Measurements from ENCODE around the gene HOXC13. TPM values are rescaled to one million over a fixed set of nuclear protein-coding genes. Genes with fewer than 3 reads are reported as not detected.

HOXC13 gene
- total RNA-seq, 1 donor from 2014 or later = not detected

DNA sequence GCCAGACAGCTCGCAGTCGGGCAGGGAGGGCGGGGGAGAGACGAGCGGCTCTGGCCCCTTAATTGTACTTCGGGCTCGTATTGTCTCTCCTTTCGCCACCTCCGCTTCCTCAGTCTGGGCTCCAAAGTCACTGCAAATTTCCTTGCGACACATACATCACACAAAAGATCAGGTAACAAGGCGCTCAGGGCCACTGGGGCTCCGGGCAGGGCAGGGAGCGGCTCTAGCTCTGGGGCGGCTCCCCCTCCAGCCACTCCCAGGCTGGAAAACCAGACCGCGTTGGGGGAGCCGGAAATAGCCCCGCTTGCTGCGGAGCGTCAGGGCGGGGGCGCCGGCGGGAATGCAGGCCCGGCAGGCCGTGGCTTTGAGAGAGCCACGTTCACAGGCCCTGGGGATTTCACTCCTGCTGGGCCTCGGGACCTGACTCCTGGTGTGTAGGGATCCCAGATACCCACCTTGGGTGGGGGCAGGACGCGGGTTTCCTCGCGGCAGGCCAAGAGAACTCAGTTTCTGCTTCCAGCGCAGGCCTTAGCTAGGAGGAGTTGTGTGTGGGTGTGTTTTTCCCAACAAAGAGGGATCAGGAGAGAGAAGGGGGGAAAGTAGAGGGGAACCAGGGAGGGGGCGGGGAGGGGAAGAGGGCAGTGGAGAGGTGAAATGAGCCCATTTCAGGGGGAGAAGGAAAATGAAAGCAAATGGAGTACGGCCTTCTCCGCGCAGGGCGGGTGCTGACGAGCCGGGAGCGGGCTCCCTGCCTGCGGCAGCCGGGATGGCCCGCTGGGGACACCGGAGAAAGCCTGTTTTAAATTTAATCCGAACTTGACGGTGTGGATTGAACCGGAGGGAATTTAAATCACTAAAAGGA, 57.0 kb downstream of the HOXC13 start:
- DNase-seq = no peak

Small RNA genes lying within 50 kb of the gene (small RNA-seq; reads per million reads assigned to genes)
- gene AC012531.3 (ENCODE audit: low replicate concordance) = not detected
- not detected for gene AC012531.4 (ENCODE audit: low replicate concordance)
- gene MIR196A2 (ENCODE audit: low replicate concordance) = 0.15 reads per million
- not detected for gene RF01905 (ENCODE audit: low replicate concordance)
- gene RF01906 (ENCODE audit: low replicate concordance) = not detected

Other genes with a start within 250 kb of the HOXC13 start
- 137 TPM for gene CALCOCO1, start 211.4 kb upstream of the HOXC13 start, total RNA-seq
- not detected for gene CISTR, start 186.9 kb upstream of the HOXC13 start, total RNA-seq
- not detected for gene HOXC12, start 16.1 kb downstream of the HOXC13 start, total RNA-seq
- not detected for gene HOXC11, start 34.3 kb downstream of the HOXC13 start, total RNA-seq
- gene HOTAIR, start 36.1 kb downstream of the HOXC13 start, total RNA-seq = not detected
- not detected for gene HOXC10, start 46.3 kb downstream of the HOXC13 start, total RNA-seq
- not detected for gene HOXC9, start 61.3 kb downstream of the HOXC13 start, total RNA-seq
- not detected for gene HOXC8, start 70.2 kb downstream of the HOXC13 start, total RNA-seq
- not detected for gene HOXC6, start 89.6 kb downstream of the HOXC13 start, total RNA-seq
- gene HOXC5, start 94.2 kb downstream of the HOXC13 start, total RNA-seq = not detected
- gene HOXC4, start 115.0 kb downstream of the HOXC13 start, total RNA-seq = 0.21 TPM

Data from tongue (tissue), 3 donors.